Measurements from ENCODE around the gene OLFML2B. TPM values are rescaled to one million over a fixed set of nuclear protein-coding genes. Genes with fewer than 3 reads are reported as not detected.

Gene OLFML2B
- total and polyA plus RNA-seq, 4 donors, result 3.0 to 52.2 (median 11.7) TPM

- no peaks in the 10 kb centered on the region for H3K27me3 ChIP-seq (ENCODE audit: control insufficient read depth in 3 of 3, insufficient read depth in 3 of 3, low read length in 2 of 3)
- WGBS, 2 donors, result 77 to 84% methylated on average over 6 of the region's 6 CpGs
- ATAC-seq (ENCODE audit: insufficient read depth, low FRiP score) (no peak), DNase-seq (no peak)
- H3K4me3 ChIP-seq, result no peak overlapping the region
- peaks cover 0 to 7% (median 0%) of the 10 kb centered on the region in 5 donors for H3K4me1 ChIP-seq (ENCODE audit: control insufficient read depth in 5 of 5, insufficient read depth in 5 of 5, low read length in 5 of 5)
- no peak overlapping the region for H3K27ac ChIP-seq (ENCODE audit: low read depth in 1 of 2, low read length in 1 of 2)
- H3K36me3 ChIP-seq (ENCODE audit: control insufficient read depth in 4 of 4, insufficient read depth in 4 of 4, low read length in 4 of 4), result peaks cover 0 to 5% (median 0%) of the 10 kb centered on the region in 4 donors
- no peak overlapping the region for H3K9ac ChIP-seq (ENCODE audit: insufficient read depth in 1 of 2, low read length in 2 of 2)
- peaks cover 0 to 3% (median 0%) of the 10 kb centered on the region in 4 donors for H3K9me3 ChIP-seq (ENCODE audit: control insufficient read depth in 4 of 4, insufficient read depth in 3 of 4, low read length in 3 of 4)
- TF ChIP-seq CTCF (IDR thresholded peaks at IDR 0.05; ENCODE audit: control extremely low read depth, extremely low read depth), result no peak
These were observed 53.6 kb downstream of the OLFML2B start for GRCh38 chr1:161970036-161970435.

DNA sequence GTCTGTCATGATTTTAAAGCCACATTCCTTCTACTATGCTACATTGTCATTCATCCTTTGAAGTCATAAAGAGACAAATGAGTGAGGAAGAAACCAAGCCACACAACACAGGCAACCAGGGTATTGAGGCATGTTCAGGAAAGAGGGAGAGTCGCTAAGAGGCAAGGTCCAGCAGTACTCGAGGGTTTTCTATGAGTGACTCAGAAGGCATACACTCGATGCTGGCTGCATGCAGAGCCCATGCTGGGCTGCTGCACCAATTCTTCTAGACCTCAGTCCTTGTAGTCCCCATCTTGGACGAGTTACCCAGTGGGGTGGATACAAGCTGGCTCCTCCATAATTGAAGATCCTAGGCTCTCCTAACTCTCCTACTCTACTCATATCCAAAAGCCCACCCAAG, 57.6 kb downstream of the OLFML2B start:
- DNase-seq (no peak), ATAC-seq (ENCODE audit: insufficient read depth, low FRiP score) (no peak)
- Histone ChIP-seq H3K4me1 (ENCODE audit: control insufficient read depth in 5 of 5, insufficient read depth in 5 of 5, low read length in 5 of 5) (peaks cover 0 to 6% (median 0%) of the 10 kb centered on the region in 5 donors), H3K4me3 (no peak overlapping the region), H3K27me3 (ENCODE audit: control insufficient read depth in 3 of 3, insufficient read depth in 3 of 3, low read length in 2 of 3) (no peaks in the 10 kb centered on the region), H3K27ac (ENCODE audit: low read depth in 1 of 2, low read length in 1 of 2) (no peak overlapping the region), H3K9ac (ENCODE audit: insufficient read depth in 1 of 2, low read length in 2 of 2) (no peak overlapping the region), H3K9me3 (ENCODE audit: control insufficient read depth in 4 of 4, insufficient read depth in 3 of 4, low read length in 3 of 4) (no peaks in the 10 kb centered on the region), H3K36me3 (ENCODE audit: control insufficient read depth in 4 of 4, insufficient read depth in 4 of 4, low read length in 4 of 4) (peaks cover 0 to 6% (median 0%) of the 10 kb centered on the region in 4 donors)
- WGBS, 2 donors, result 90 to 98% methylated on average over 4 of the region's 4 CpGs
- TF ChIP-seq CTCF (IDR thresholded peaks at IDR 0.05; ENCODE audit: control extremely low read depth, extremely low read depth), result no peak

GRCh38 chr1:161962091-161962887, 61.4 kb downstream of the OLFML2B start:
- no peak overlapping the region for H3K9ac ChIP-seq (ENCODE audit: insufficient read depth in 1 of 2, low read length in 2 of 2)
- ATAC-seq (ENCODE audit: insufficient read depth, low FRiP score), result no peak
- peaks cover 0 to 14% (median 6%) of the 10 kb centered on the region in 4 donors for H3K36me3 ChIP-seq (ENCODE audit: control insufficient read depth in 4 of 4, insufficient read depth in 4 of 4, low read length in 4 of 4)
- no peaks in the 10 kb centered on the region for H3K27me3 ChIP-seq (ENCODE audit: control insufficient read depth in 3 of 3, insufficient read depth in 3 of 3, low read length in 2 of 3)
- no peak for DNase-seq
- peaks cover 0 to 6% (median 0%) of the 10 kb centered on the region in 5 donors for H3K4me1 ChIP-seq (ENCODE audit: control insufficient read depth in 5 of 5, insufficient read depth in 5 of 5, low read length in 5 of 5)
- H3K4me3 ChIP-seq, result no peak overlapping the region
- H3K27ac ChIP-seq (ENCODE audit: low read depth in 1 of 2, low read length in 1 of 2), result peak overlapping the region; percentile 1 to 74
- H3K9me3 ChIP-seq (ENCODE audit: control insufficient read depth in 4 of 4, insufficient read depth in 3 of 4, low read length in 3 of 4), result no peaks in the 10 kb centered on the region
- WGBS, 2 donors, result 61 to 82% methylated on average over 8 of the region's 8 CpGs
- TF ChIP-seq CTCF (IDR thresholded peaks at IDR 0.05; ENCODE audit: control extremely low read depth, extremely low read depth), result no peak
